Measurements from ENCODE around the gene INPP5J.

- no peak for TF ChIP-seq CTCF (IDR thresholded peaks at IDR 0.05 in 2 of 3, conservative IDR thresholded peaks at IDR 0.05 in 1 of 3; ENCODE audit: control insufficient read depth in 2 of 3, extremely low read depth in 1 of 3, insufficient read depth in 1 of 3, low read depth in 3 of 3, low read length in 3 of 3)
- TF ChIP-seq ZBTB11 (CRISPR knock-in tag; IDR thresholded peaks at IDR 0.05): no peak
- TF ChIP-seq NR2C2 (IDR thresholded peaks at IDR 0.05; ENCODE audit: borderline replicate concordance, control insufficient read depth, insufficient read length, low read depth): no peak
- TF ChIP-seq, protein P1, sequence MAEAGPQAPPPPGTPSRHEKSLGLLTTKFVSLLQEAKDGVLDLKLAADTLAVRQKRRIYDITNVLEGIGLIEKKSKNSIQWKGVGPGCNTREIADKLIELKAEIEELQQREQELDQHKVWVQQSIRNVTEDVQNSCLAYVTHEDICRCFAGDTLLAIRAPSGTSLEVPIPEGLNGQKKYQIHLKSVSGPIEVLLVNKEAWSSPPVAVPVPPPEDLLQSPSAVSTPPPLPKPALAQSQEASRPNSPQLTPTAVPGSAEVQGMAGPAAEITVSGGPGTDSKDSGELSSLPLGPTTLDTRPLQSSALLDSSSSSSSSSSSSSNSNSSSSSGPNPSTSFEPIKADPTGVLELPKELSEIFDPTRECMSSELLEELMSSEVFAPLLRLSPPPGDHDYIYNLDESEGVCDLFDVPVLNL (IDR thresholded peaks at IDR 0.05; ENCODE audit: low read depth, low read length): no peak
- no peak for TF ChIP-seq RAD21 (IDR thresholded peaks at IDR 0.05; ENCODE audit: insufficient read depth, low read depth, low read length)
- TF ChIP-seq POLR2A (IDR thresholded peaks at IDR 0.05; ENCODE audit: low read depth, low read length): no peak
- TF ChIP-seq, protein P2, sequence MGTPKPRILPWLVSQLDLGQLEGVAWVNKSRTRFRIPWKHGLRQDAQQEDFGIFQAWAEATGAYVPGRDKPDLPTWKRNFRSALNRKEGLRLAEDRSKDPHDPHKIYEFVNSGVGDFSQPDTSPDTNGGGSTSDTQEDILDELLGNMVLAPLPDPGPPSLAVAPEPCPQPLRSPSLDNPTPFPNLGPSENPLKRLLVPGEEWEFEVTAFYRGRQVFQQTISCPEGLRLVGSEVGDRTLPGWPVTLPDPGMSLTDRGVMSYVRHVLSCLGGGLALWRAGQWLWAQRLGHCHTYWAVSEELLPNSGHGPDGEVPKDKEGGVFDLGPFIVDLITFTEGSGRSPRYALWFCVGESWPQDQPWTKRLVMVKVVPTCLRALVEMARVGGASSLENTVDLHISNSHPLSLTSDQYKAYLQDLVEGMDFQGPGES (IDR thresholded peaks at IDR 0.05): no peak
- TF ChIP-seq, protein P3, sequence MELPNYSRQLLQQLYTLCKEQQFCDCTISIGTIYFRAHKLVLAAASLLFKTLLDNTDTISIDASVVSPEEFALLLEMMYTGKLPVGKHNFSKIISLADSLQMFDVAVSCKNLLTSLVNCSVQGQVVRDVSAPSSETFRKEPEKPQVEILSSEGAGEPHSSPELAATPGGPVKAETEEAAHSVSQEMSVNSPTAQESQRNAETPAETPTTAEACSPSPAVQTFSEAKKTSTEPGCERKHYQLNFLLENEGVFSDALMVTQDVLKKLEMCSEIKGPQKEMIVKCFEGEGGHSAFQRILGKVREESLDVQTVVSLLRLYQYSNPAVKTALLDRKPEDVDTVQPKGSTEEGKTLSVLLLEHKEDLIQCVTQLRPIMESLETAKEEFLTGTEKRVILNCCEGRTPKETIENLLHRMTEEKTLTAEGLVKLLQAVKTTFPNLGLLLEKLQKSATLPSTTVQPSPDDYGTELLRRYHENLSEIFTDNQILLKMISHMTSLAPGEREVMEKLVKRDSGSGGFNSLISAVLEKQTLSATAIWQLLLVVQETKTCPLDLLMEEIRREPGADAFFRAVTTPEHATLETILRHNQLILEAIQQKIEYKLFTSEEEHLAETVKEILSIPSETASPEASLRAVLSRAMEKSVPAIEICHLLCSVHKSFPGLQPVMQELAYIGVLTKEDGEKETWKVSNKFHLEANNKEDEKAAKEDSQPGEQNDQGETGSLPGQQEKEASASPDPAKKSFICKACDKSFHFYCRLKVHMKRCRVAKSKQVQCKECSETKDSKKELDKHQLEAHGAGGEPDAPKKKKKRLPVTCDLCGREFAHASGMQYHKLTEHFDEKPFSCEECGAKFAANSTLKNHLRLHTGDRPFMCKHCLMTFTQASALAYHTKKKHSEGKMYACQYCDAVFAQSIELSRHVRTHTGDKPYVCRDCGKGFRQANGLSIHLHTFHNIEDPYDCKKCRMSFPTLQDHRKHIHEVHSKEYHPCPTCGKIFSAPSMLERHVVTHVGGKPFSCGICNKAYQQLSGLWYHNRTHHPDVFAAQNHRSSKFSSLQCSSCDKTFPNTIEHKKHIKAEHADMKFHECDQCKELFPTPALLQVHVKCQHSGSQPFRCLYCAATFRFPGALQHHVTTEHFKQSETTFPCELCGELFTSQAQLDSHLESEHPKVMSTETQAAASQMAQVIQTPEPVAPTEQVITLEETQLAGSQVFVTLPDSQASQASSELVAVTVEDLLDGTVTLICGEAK (IDR thresholded peaks at IDR 0.05; ENCODE audit: borderline replicate concordance): no peak
Observed at GRCh38 chr22:31139866-31140716, 17.3 kb downstream of the INPP5J start, which contains the start of gene PLA2G3.

Measured in GM12878 (cell line).